Neural cell (in vitro differentiated cells): ENCODE data around the gene C7orf25. TPM values are rescaled to one million over a fixed set of nuclear protein-coding genes. Genes with fewer than 3 reads are reported as not detected.

Experiments
- polyA plus RNA-seq: library from polyadenylated mRNA; depleted of rRNA; stranded (reverse); fragments of >200 nt; gene quantifications from 2 replicates; pipeline ENCODE4 v1.2.3, GENCODE V29; 2014

Gene C7orf25
- polyA plus RNA-seq, 1 donor from 2014 or later = 3.9 TPM

Other genes starting within 250 kb of the C7orf25 start
- gene PSMA2, start 20.1 kb upstream of the C7orf25 start, polyA plus RNA-seq = 191 and 225 TPM in 2 replicates
- 186 and 193 TPM in 2 replicates for gene MRPL32, start 20.3 kb upstream of the C7orf25 start, polyA plus RNA-seq
- 11.7 and 13.8 TPM in 2 replicates for gene HECW1, start 200.6 kb upstream of the C7orf25 start, polyA plus RNA-seq